OCI-LY3 (cell line): ENCODE measurements around the gene IFNAR1.

ENCODE experiments used
- H2AFZ ChIP-seq: fragments of 200-600, 300-600 bp; shearing (Covaris generic); 2 replicates; pipeline ENCODE4 v1.6.0; 2014; ENCODE audit warnings: antibody characterized with exemption, low read depth, low read length
- H3K27ac ChIP-seq: fragments of 200-600, 300-600 bp; sonication (generic); 2 replicates; pipeline ENCODE4 v1.5.1; 2014; ENCODE audit warnings: mild to moderate bottlenecking, low read length, moderate library complexity, mixed read lengths
- H3K27me3 ChIP-seq: fragments of 200-600, 300-600 bp; sonication (generic); 2 replicates; pipeline ENCODE4 v1.6.1; 2014; ENCODE audit warnings: low read depth, low read length, mixed read lengths
- H3K36me3 ChIP-seq: fragments of 200-600, 300-600 bp; sonication (generic); replicated peaks from 2 replicates; pipeline ENCODE3; 2014; ENCODE audit warnings: low read depth, low read length, mixed read lengths
- H3K4me1 ChIP-seq: fragments of 300-600, 200-600 bp; sonication (generic); 2 replicates; pipeline ENCODE4 v1.6.1; 2014; ENCODE audit warnings: low read length, mixed read lengths
- H3K4me2 ChIP-seq: fragments of 200-600, 300-600 bp; sonication (generic); 2 replicates; pipeline ENCODE4 v1.6.1; 2014; ENCODE audit warnings: low read length, mixed read lengths
- H3K4me3 ChIP-seq: fragments of 300-600, 200-600 bp; sonication (generic); 2 replicates; pipeline ENCODE4 v1.5.1; 2014; ENCODE audit warnings: antibody characterized with exemption, mild to moderate bottlenecking, low read length, moderate library complexity
- H3K79me2 ChIP-seq: fragments of 300-600, 200-600 bp; shearing (Covaris generic); 2 replicates; pipeline ENCODE4 v1.6.1; 2014; ENCODE audit warnings: mild to moderate bottlenecking, low read length, mixed read lengths
- H3K9ac ChIP-seq: fragments of 300-600, 200-600 bp; shearing (Covaris generic); 2 replicates; pipeline ENCODE4 v1.6.0; 2014; ENCODE audit warnings: mild to moderate bottlenecking, low read length, moderate library complexity
- H3K9me3 ChIP-seq: fragments of 200-600, 300-600 bp; shearing (Covaris generic); 2 replicates; pipeline ENCODE4 v1.6.1; 2014; ENCODE audit warnings: low read length, mixed read lengths; ENCODE audit not compliant: insufficient read depth
- H4K20me1 ChIP-seq: fragments of 200-600, 300-600 bp; sonication (generic); 2 replicates; pipeline ENCODE4 v1.6.1; 2016; ENCODE audit warnings: low read length, mixed read lengths; ENCODE audit not compliant: insufficient read depth
- CTCF ChIP-seq: fragments of 200-600, 300-600 bp; sonication (generic); IDR thresholded peaks from 2 replicates; pipeline ENCODE4 v1.5.1; 2014; ENCODE audit warnings: antibody characterized with exemption, low read length, low read depth
- EZH2phosphoT487 ChIP-seq: fragments of 200-600 bp; shearing (Covaris generic); IDR thresholded peaks from 2 replicates; pipeline ENCODE4 v1.6.1; 2018; ENCODE audit warnings: antibody characterized with exemption, mixed run types, low read depth

The IFNAR1 gene

GRCh38 chr21:33334191-33334590 lies 9.4 kb downstream of the IFNAR1 start:
- H3K36me3 ChIP-seq = peaks cover 24% of the 10 kb centered on the region
- no peaks in the 10 kb centered on the region for H3K9me3 ChIP-seq
- H4K20me1 ChIP-seq = no peaks in the 10 kb centered on the region
- H3K27me3 ChIP-seq = no peaks in the 10 kb centered on the region
- TF ChIP-seq CTCF (no peak), EZH2phosphoT487 (no peak)
- no peak overlapping the region for H3K9ac ChIP-seq
- no peak overlapping the region for H3K4me2 ChIP-seq
- H3K4me3 ChIP-seq = no peak overlapping the region
- peaks cover 7% of the 10 kb centered on the region for H3K4me1 ChIP-seq
- H3K79me2 ChIP-seq = peaks cover 24% of the 10 kb centered on the region
- H3K27ac ChIP-seq = no peak overlapping the region
- no peak overlapping the region for H2AFZ ChIP-seq

- Histone ChIP-seq H3K9me3 (no peaks in the 10 kb centered on the region), H3K27me3 (no peaks in the 10 kb centered on the region), H3K4me1 (peaks cover 11% of the 10 kb centered on the region), H3K79me2 (peaks cover 24% of the 10 kb centered on the region), H2AFZ (no peak overlapping the region), H3K36me3 (peaks cover 24% of the 10 kb centered on the region), H4K20me1 (no peaks in the 10 kb centered on the region), H3K4me2 (no peak overlapping the region), H3K4me3 (no peak overlapping the region), H3K27ac (no peak overlapping the region), H3K9ac (no peak overlapping the region)
- no peak for TF ChIP-seq EZH2phosphoT487
- TF ChIP-seq CTCF = no peak
Observed at GRCh38 chr21:33334824-33335223, 10.1 kb downstream of the IFNAR1 start.

GRCh38 chr21:33339135-33339534 lies 14.4 kb downstream of the IFNAR1 start:
- Histone ChIP-seq H3K27me3 (no peaks in the 10 kb centered on the region), H3K4me3 (no peak overlapping the region), H3K36me3 (peaks cover 14% of the 10 kb centered on the region), H4K20me1 (no peaks in the 10 kb centered on the region), H3K4me2 (no peak overlapping the region), H3K27ac (no peak overlapping the region), H3K9me3 (no peaks in the 10 kb centered on the region), H3K9ac (no peak overlapping the region), H3K4me1 (peaks cover 13% of the 10 kb centered on the region), H3K79me2 (no peaks in the 10 kb centered on the region; the same call in 1 of the 2 replicates), H2AFZ (no peak overlapping the region)
- no peak for TF ChIP-seq CTCF
- TF ChIP-seq EZH2phosphoT487 = no peak

GRCh38 chr21:33339918-33340317 lies 15.1 kb downstream of the IFNAR1 start:
- H3K9me3 ChIP-seq = no peaks in the 10 kb centered on the region
- peaks cover 14% of the 10 kb centered on the region for H3K36me3 ChIP-seq
- no peak overlapping the region for H3K9ac ChIP-seq
- no peak overlapping the region for H3K4me3 ChIP-seq
- no peak overlapping the region for H3K27ac ChIP-seq
- peaks cover 13% of the 10 kb centered on the region for H3K4me1 ChIP-seq
- H4K20me1 ChIP-seq = no peaks in the 10 kb centered on the region
- H3K79me2 ChIP-seq = no peaks in the 10 kb centered on the region
- no peak overlapping the region for H3K4me2 ChIP-seq
- TF ChIP-seq EZH2phosphoT487 (no peak), CTCF (no peak)
- no peak overlapping the region for H2AFZ ChIP-seq
- H3K27me3 ChIP-seq = no peaks in the 10 kb centered on the region
